Aortic smooth muscle cell (primary cell): ENCODE data around the gene MYO9B. TPM values are rescaled to one million over a fixed set of nuclear protein-coding genes. Genes with fewer than 3 reads are reported as not detected.

ENCODE experiments used
- total RNA-seq: library from RNA; depleted of rRNA; stranded (reverse); fragments of >200 nt; gene quantifications from 2 replicates; pipeline ENCODE4 v1.2.3, GENCODE V29; 2014

MYO9B gene
- total RNA-seq: 59.2 and 70.3 TPM in 2 replicates

GRCh38 chr19:17075035-17075863 is at the start of gene MYO9B, which contains the start of gene HAUS8:
TSS of gene MYO9B (plus strand) at chr19:17075777. CDS start at chr19:17101718, 25,941 bp downstream.
TSS of gene HAUS8 (minus strand) at chr19:17075452. CDS start at chr19:17075422, 30 bp downstream.

GRCh38 chr19:17026706-17027534 is 48.7 kb upstream of the MYO9B start, which contains the start of gene CPAMD8:
TSS of gene CPAMD8 (minus strand) at chr19:17026810. CDS start at chr19:17026642, 168 bp downstream.

GRCh38 chr19:17215127-17215971 is 139.8 kb downstream of the MYO9B start, which contains the start of gene USE1:
TSS of gene USE1 (plus strand) at chr19:17215357. CDS start at chr19:17215406, 49 bp downstream.

GRCh38 chr19:17226002-17226933 is 150.7 kb downstream of the MYO9B start, which contains the start of gene OCEL1:
TSS of gene OCEL1 (plus strand) at chr19:17226226. CDS start at chr19:17226248, 22 bp downstream.

GRCh38 chr19:17245535-17245984 is 170.0 kb downstream of the MYO9B start, which contains the start of gene NR2F6:
TSS of gene NR2F6 (minus strand) at chr19:17245919. CDS start at chr19:17245220, 699 bp downstream.

Other genes starting within 250 kb of the MYO9B start
- 16.1 and 19.1 TPM in 2 replicates for gene SIN3B, start 246.4 kb upstream of the MYO9B start, total RNA-seq
- gene F2RL3, start 186.8 kb upstream of the MYO9B start, total RNA-seq: 0.12 and 0.13 TPM in 2 replicates
- gene CPAMD8, start 49.0 kb upstream of the MYO9B start, total RNA-seq: 0.26 and 0.31 TPM in 2 replicates
- gene HAUS8, start 325 bp upstream of the MYO9B start, total RNA-seq: 2.4 and 3.6 TPM in 2 replicates
- gene USE1, start 139.6 kb downstream of the MYO9B start, total RNA-seq: 25.7 and 26.2 TPM in 2 replicates
- 1.1 and 2.7 TPM in 2 replicates for gene OCEL1, start 150.4 kb downstream of the MYO9B start, total RNA-seq
- 28.7 and 33.8 TPM in 2 replicates for gene NR2F6, start 170.1 kb downstream of the MYO9B start, total RNA-seq
- gene USHBP1, start 189.0 kb downstream of the MYO9B start, total RNA-seq: 0.13 and 0.25 TPM in 2 replicates
- 81.6 and 107 TPM in 2 replicates for gene BABAM1, start 191.7 kb downstream of the MYO9B start, total RNA-seq
- gene ANKLE1, start 206.1 kb downstream of the MYO9B start, total RNA-seq: 0.13 and 0.19 TPM in 2 replicates
- gene ABHD8, start 227.6 kb downstream of the MYO9B start, total RNA-seq: 8.6 and 8.8 TPM in 2 replicates
- 20.7 and 26.9 TPM in 2 replicates for gene MRPL34, start 230.1 kb downstream of the MYO9B start, total RNA-seq
- gene DDA1, start 233.8 kb downstream of the MYO9B start, total RNA-seq: 36.2 and 39.7 TPM in 2 replicates